Pulmonary artery endothelial cell (primary cell): ENCODE data around the gene RETSAT. TPM values are rescaled to one million over a fixed set of nuclear protein-coding genes. Genes with fewer than 3 reads are reported as not detected.
"Not testable (repeated sequence)": the region's sequence is repeated elsewhere in the genome, so short reads cannot be mapped to it uniquely, and the experiment has no call there.

Experiments used
- DNase-seq: peaks from one replicate; pipeline ENCODE4 v3.0.0-alpha.2; 2011; ENCODE audit warnings: low read depth, low spot score
- total RNA-seq: library from RNA; depleted of rRNA; stranded (reverse); fragments of >200 nt; gene quantifications from 2 replicates; pipeline ENCODE4 v1.2.3, GENCODE V29; 2014

The RETSAT gene
- total RNA-seq, 1 donor from 2014 or later, result 36.3 TPM

GRCh38 chr2:85380048-85380447 lies 25.7 kb upstream of the RETSAT start:
- DNase-seq, result no peak

DNA sequence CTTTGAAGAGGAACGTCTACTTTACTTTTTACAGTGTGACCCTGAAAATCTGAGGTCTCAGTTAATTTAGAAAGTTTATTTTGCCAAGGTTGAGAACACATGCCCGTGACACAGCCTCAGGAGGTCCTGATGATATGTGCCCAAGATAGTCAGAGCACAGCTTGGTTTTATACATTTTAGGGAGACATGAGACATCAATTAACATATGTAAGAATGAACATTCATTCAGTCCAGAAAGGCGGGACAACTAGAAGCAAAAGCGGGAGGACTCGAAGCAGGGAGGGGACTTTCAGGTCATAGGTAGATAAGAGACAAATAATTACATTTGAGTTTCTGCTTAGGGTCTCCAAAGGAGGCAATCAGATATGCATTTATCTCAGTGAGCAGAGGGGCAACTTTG lies 23.9 kb upstream of the RETSAT start:
- DNase-seq, result no peak

- DNase-seq, result no peak
Observed at GRCh38 chr2:85377083-85377482, 22.8 kb upstream of the RETSAT start.

GRCh38 chr2:85376291-85377065 lies 22.1 kb upstream of the RETSAT start:
- no peak for DNase-seq

DNA sequence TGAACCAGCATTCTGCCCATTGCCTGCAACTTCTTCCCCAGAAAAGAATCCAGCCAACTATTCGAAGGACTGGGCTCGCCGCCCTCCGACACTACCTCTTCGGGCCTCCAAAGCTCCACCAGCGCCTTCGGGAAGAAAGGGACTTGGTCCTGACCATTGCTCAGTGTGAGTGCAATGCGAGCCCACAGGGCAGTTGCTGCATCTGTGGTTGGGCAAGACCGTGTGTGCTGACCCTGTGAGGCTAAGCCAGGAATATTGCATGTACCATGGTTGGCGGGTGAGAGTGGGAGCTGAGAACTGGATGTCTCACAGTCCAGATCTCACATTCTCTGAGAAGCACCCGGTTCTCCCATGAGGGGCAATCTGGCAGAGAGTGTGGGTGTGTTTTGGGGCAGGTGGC lies 16.7 kb upstream of the RETSAT start:
- DNase-seq, result no peak

GRCh38 chr2:85369500-85369899 lies 15.2 kb upstream of the RETSAT start:
- DNase-seq, result no peak

GRCh38 chr2:85368921-85369320 lies 14.6 kb upstream of the RETSAT start:
- DNase-seq, result no peak

DNA sequence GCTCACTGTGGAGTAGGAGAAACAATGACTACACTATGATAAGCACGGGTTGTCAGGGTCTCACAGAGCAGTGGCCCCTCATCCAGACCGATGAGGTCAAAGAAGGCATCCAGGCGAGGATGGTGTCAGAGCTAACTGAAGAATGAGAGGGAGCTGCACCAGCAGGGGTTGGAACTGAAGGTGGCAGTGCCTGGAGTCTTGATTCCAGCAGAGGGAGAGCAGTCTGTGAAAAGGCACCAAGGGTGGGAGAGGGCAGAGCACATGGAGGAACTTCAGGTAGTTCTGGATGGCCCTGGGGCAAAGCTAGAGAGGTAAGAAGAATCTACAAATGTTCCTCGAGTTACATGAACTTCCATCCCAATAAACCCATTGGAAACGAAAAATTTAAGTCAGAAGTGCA lies 12.9 kb upstream of the RETSAT start:
- DNase-seq, result no peak

- DNase-seq, result not testable (repeated sequence)
Observed at GRCh38 chr2:85362653-85363387, 8.5 kb upstream of the RETSAT start.

DNA sequence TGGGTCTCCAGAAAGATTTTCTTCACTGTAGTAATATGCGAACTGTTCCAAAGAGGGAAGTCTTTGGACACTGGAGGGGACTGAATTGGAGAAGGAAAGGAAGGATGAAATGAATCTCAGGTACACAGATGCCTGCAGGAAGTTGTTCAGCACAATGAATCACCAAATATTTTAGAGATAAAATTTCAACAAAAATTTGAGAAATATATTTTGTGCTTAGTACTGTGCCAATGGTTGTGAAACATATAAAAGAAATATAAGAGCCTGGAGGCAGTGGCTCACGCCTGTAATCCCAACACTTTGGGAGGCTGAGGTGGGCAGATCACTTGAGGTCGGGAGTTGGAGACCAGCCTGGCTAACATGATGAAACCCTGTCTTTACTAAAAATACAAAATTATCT lies 3.4 kb upstream of the RETSAT start:
- no peak for DNase-seq

- DNase-seq, result no peak
Observed at GRCh38 chr2:85356186-85356585, 1.9 kb upstream of the RETSAT start.

DNA sequence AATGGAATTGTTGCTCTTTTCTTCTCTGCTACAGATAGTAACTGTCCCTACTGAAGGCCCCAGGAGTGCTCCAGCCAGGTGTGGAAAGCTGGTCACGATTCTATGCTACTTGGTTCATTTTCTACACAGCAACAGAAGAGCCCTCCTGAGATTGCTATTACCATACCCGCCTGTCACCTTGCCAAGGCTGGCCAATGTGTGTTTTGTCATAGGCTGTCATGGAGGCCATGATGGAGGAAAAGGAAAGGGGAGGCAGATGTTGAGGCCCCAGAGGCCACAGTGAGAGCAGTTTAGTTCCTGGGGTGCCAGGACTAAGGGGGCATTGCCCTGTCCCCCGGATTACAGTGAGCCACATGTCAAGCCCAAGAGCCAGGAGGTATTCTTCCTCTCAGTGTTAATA lies 1.2 kb upstream of the RETSAT start:
- DNase-seq, result no peak

GRCh38 chr2:85355073-85355410 lies 714 bp upstream of the RETSAT start:
- no peak for DNase-seq

- DNase-seq, result no peak
Observed at GRCh38 chr2:85353876-85354285, 447 bp downstream of the RETSAT start.

GRCh38 chr2:85347599-85347998 lies 6.7 kb downstream of the RETSAT start:
- DNase-seq, result no peak

- DNase-seq, result no peak
Observed at GRCh38 chr2:85344356-85344954, 9.9 kb downstream of the RETSAT start.

DNA sequence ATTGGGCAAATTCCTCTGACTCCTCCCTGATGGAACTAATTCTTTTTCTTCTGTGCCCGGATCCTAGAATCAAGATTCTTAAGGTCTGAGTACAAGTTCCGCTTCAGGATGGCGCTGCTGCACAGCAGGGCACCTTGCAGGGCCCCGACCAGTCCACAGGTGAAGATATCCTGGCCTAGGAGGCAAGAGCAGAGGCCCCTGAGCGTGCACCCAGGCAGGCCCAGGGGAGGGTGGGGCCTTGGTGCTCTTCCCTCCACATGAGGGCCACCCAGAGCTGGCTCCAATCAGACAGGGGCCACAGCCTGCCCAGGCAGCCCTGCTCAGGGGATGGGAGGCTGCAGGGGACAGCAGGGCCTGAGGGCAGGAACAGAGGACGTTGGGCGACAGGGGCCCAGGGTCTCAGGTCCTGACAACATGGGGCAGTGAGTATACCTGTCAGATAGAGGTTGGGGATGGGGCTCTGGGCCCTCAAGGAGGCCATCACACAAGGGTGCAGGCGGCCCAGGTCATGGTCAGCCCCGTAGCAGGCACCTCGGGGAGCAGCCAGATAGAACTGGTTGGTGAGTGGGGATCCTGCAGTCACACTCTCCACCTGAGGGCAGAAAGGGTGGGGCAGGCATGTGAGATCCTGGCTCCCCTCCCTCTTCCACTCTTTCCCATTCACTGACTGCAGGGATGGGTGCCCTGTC lies 11.0 kb downstream of the RETSAT start:
- not testable (repeated sequence) for DNase-seq

- DNase-seq, result no peak
Observed at GRCh38 chr2:85342156-85342555, 12.2 kb downstream of the RETSAT start.

DNA sequence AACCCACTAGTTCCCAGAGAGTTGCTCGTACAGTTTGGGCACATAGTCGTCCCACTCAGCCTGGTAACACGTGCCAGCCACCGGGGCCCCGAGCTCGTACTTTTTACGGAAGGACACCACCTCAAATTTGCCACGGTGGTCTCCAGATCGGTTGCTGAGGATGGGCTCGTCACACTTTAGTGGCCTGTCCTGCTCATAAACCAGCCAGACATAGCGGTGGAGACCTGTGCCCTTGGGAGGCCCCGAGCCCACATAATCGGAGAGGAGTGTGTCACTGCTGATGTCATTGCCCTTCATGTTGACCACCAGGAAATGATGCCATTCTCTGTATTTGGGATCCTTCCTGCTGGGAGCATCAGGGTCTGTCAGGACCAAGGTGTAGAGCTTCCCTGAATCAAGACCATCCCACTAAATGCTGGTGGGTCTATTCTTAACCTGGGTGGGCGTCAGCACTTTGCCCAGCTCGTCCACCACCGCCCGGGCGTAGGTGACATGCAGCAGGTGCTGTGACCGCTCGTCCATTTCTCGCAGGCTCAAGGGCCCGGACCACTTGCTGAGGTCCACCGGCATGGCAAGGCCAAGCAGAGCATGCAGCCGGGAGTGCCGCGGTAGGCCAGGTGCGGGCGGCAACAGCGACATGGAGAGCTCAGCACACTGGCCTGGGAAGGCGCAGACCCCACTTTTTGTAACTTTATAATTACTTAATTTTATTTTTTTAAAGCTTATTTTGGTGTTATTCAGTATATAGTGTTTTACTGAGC lies 12.9 kb downstream of the RETSAT start:
- no peak for DNase-seq

- DNase-seq, result no peak
Observed at GRCh38 chr2:85340034-85340892, 14.1 kb downstream of the RETSAT start.
